Heart left ventricle (tissue), 13 donors: ENCODE data around the gene JOSD2.

Experiments used
- POLR2A ChIP-seq, 2 donors: fragments of 450-650 bp; IDR thresholded peaks; one replicate each; pipeline ENCODE4 v1.6.1; 2017; ENCODE audit warnings: antibody characterized with exemption in 2 of 2, mild to moderate bottlenecking in 2 of 2, moderate library complexity in 2 of 2
- TF ChIP-seq, protein P1 (sequence below), 12 donors: fragments of 200-600 bp; sonication (generic) in 4 of 12; IDR thresholded peaks; one replicate each; pipeline versions ENCODE4 v1.5.0 to v1.8.0; 2018 to 2022; ENCODE audit warnings: antibody characterized with exemption in 12 of 12, mild to moderate bottlenecking in 5 of 12
- donor health status: ischemic (EF 13 %, LVEDD 7.1; RV severe dilation, severe dysfunction).
- donor health status: DM: no; HTN: yes; CAD: no.
- donor health status: DM: no; HTN: no; CAD: no.
- donor health status: ischemic (EF 25% LVEDD 6.9; RV normal size, moderate dysfunction).
- donor health status: ischemic (EF 25% LVEDD 5.7; RV mildly dilated, moderate dysfunction).
- donor health status: ischemic (EF 35%, LVEDD 5.7; RV mildly dilated, moderate dysfunction).
- donor health status: nonischemic (EF 11% LVEDD 7.7; RV severe dilation, severe dysfunction).
- donor health status: DM: yes; HTN: yes; CAD: no.
- donor health status: PGD.
- donor health status: ischemic (EF 29% LVEDD 5.4; RV normal size, mild dysfunction).
- donor health status: nonischemic (EF 23%, LVEDD 6.1; RV moderate dilation, normal function).

DNA sequence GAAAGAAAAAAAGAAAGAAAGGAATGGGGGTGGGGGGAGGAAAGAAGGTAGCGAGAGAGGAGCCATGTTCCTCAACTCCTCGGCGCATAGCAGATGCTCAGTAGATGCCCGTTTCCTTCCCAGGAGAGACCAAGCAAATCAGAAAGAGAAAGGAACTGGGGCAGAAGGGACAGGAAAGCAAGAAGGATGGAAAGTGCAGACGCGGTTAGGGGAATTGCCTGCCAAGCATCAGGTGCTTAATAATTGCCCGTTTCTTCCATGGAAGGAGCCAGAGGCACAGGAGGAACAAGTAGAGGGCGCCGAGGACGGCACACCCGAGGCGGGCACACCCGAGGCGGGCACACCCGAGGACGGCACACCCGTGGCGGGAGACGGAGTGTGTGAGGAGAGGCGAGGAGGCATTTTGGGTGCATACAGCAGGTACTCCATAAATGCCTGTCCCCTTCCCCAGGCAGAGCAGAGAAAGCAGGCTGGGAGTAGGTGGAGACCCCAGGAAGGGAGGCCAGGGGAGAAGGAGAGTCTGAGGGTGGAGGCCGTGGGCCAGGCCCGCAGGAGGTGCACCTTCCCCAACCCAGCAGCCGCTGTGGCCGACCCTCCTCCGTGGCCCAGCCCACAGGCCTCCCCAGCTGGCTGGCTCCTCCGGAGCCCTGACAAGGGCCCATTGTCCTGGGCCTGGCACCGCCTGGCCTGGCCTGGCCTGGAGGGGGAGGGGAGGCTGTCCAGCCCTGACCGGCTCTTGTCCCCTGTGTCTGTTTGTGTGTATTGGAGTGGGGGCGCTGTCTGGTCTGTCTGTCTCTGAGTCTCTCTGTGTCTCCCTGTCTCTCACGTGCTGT lies 14.6 kb downstream of the JOSD2 start:
- TF ChIP-seq, protein P1, sequence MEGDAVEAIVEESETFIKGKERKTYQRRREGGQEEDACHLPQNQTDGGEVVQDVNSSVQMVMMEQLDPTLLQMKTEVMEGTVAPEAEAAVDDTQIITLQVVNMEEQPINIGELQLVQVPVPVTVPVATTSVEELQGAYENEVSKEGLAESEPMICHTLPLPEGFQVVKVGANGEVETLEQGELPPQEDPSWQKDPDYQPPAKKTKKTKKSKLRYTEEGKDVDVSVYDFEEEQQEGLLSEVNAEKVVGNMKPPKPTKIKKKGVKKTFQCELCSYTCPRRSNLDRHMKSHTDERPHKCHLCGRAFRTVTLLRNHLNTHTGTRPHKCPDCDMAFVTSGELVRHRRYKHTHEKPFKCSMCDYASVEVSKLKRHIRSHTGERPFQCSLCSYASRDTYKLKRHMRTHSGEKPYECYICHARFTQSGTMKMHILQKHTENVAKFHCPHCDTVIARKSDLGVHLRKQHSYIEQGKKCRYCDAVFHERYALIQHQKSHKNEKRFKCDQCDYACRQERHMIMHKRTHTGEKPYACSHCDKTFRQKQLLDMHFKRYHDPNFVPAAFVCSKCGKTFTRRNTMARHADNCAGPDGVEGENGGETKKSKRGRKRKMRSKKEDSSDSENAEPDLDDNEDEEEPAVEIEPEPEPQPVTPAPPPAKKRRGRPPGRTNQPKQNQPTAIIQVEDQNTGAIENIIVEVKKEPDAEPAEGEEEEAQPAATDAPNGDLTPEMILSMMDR (IDR thresholded peaks at IDR 0.05) = peak in 3 of 12 donors; percentile 10 to 17 (median 13)
- TF ChIP-seq POLR2A (IDR thresholded peaks at IDR 0.05) = peak in 1 of 2 donors; percentile 78
